C4-2B (cell line): Measurements from ENCODE around the gene TCF12.

Experiments
- ZFX ChIP-seq: fragments of 450-650 bp; IDR thresholded peaks from 2 replicates; pipeline ENCODE4 v1.6.1; 2017
- TF ChIP-seq, protein P1 (sequence below): fragments of 450-650 bp; conservative IDR thresholded peaks from 2 replicates; pipeline ENCODE4 v1.5.1; 2017; ENCODE audit warnings: mild to moderate bottlenecking

DNA sequence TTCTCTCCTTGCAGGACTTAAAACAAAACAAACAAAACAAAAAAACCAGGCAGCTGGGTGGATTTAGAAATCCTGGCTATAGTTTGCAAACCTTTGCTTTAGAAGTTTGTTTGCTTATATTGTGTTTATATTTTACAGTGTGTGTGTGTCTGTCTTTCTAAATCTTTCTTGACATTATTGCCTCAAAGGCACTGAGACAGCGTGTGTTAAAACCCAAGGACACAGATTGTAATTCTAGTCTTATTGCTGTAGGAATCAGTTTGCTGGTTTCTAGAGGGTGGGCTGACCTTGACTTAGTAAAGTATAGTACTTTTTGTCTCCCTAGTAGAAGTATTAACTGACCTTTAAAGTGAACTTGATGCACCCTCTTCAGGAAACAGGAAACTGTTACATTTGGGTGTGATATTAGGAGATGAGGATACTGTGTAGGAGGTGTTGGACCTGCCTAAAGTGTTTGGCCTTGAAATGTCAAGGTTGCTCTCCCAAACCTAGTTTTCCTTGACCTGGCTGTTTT, 71.0 kb downstream of the TCF12 start:
- TF ChIP-seq, protein P1, sequence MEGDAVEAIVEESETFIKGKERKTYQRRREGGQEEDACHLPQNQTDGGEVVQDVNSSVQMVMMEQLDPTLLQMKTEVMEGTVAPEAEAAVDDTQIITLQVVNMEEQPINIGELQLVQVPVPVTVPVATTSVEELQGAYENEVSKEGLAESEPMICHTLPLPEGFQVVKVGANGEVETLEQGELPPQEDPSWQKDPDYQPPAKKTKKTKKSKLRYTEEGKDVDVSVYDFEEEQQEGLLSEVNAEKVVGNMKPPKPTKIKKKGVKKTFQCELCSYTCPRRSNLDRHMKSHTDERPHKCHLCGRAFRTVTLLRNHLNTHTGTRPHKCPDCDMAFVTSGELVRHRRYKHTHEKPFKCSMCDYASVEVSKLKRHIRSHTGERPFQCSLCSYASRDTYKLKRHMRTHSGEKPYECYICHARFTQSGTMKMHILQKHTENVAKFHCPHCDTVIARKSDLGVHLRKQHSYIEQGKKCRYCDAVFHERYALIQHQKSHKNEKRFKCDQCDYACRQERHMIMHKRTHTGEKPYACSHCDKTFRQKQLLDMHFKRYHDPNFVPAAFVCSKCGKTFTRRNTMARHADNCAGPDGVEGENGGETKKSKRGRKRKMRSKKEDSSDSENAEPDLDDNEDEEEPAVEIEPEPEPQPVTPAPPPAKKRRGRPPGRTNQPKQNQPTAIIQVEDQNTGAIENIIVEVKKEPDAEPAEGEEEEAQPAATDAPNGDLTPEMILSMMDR, result no peak
- TF ChIP-seq ZFX, result no peak
